ENCODE data around the gene GOPC. TPM values are rescaled to one million over a fixed set of nuclear protein-coding genes. Genes with fewer than 3 reads are reported as not detected.
A peak's percentile ranks its signal among the peaks of the same experiment; 100 is the strongest.

The GOPC gene
- total and polyA plus RNA-seq, 7 donors: 8.7 to 18.2 (median 14.9) TPM

DNA sequence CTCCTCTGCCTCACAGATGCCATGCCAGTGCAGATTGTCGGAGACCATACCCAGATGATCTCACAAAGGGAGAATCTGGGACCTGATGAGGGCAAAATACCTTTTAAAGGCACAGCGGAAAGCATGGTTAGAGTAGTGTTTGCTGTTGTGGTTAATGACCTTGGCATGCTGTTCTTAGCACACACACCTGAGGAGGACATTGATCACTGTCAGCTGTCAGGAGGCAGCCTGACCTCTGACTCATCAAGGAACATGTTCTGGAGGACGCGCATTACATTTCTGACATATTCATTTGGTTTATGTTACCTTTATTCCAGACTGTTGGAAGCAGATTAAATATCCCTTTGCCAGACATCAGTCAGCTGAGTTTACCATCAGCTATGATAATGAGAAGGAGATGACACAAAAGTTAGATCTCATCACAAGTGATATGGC, 57.1 kb downstream of the GOPC start:
- intact Hi-C loops (cut with DNase I): loop anchor here in 1 of 2 donors (5.0 kb wide), 1 partner anchor 63 kb away; the partner anchor contains the start of gene DCBLD1
- TF ChIP-seq, protein P1, sequence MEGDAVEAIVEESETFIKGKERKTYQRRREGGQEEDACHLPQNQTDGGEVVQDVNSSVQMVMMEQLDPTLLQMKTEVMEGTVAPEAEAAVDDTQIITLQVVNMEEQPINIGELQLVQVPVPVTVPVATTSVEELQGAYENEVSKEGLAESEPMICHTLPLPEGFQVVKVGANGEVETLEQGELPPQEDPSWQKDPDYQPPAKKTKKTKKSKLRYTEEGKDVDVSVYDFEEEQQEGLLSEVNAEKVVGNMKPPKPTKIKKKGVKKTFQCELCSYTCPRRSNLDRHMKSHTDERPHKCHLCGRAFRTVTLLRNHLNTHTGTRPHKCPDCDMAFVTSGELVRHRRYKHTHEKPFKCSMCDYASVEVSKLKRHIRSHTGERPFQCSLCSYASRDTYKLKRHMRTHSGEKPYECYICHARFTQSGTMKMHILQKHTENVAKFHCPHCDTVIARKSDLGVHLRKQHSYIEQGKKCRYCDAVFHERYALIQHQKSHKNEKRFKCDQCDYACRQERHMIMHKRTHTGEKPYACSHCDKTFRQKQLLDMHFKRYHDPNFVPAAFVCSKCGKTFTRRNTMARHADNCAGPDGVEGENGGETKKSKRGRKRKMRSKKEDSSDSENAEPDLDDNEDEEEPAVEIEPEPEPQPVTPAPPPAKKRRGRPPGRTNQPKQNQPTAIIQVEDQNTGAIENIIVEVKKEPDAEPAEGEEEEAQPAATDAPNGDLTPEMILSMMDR (IDR thresholded peaks at IDR 0.05): no peak
- H3K27me3 ChIP-seq (ENCODE audit: insufficient read depth in 3 of 3, low read length in 2 of 3): no peaks in the 10 kb centered on the region
- peaks cover 4 to 32% of the 10 kb centered on the region in 2 donors for H3K36me3 ChIP-seq (ENCODE audit: insufficient read depth in 1 of 2, low read depth in 1 of 2)
- H3K4me3 ChIP-seq: no peak overlapping the region
- H3K27ac ChIP-seq: peak overlapping the region; percentile 18
- WGBS, 3 donors: 41 to 61% (median 44%) methylated on average over 4 of the region's 4 CpGs
- peaks cover 2% of the 10 kb centered on the region for H3K4me1 ChIP-seq
- ATAC-seq (peak; percentile 31 to 71 (median 56)), DNase-seq (no peak)
- H3K9me3 ChIP-seq: no peaks in the 10 kb centered on the region

DNA sequence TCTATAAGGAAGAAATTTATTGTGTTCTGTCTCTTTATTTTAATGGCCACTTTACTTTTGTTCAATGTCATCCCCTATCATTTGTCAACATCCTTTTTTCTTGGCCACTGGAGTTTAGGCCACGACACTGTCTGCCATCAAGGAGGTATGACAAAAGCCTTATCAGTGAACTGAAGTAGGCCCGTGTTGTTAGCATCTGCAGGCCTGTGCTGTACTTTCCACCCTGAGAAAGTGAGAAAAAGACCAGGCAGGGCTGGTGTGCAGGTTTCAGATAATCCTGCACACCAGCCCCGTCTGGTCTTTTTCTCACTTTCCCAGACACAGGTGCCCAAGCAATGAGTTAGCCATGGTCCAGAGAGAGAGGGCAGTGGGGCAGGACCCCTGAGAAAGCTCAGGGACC, 57.6 kb downstream of the GOPC start:
- Histone ChIP-seq H3K9me3 (no peaks in the 10 kb centered on the region), H3K36me3 (ENCODE audit: insufficient read depth in 1 of 2, low read depth in 1 of 2) (peaks cover 4 to 37% of the 10 kb centered on the region in 2 donors), H3K4me3 (no peak overlapping the region), H3K27me3 (ENCODE audit: insufficient read depth in 3 of 3, low read length in 2 of 3) (no peaks in the 10 kb centered on the region), H3K27ac (peak overlapping the region; percentile 18), H3K4me1 (peaks cover 2% of the 10 kb centered on the region)
- TF ChIP-seq, protein P1 (IDR thresholded peaks at IDR 0.05): no peak
- intact Hi-C loops (cut with DNase I): loop anchor here in 1 of 2 donors (5.0 kb wide), 1 partner anchor 62 kb away; the partner anchor contains the start of gene DCBLD1
- ATAC-seq: no peak
- no peak for DNase-seq
- 59 to 84% (median 78%) methylated on average over 3 of the region's 3 CpGs for WGBS, 3 donors

DNA sequence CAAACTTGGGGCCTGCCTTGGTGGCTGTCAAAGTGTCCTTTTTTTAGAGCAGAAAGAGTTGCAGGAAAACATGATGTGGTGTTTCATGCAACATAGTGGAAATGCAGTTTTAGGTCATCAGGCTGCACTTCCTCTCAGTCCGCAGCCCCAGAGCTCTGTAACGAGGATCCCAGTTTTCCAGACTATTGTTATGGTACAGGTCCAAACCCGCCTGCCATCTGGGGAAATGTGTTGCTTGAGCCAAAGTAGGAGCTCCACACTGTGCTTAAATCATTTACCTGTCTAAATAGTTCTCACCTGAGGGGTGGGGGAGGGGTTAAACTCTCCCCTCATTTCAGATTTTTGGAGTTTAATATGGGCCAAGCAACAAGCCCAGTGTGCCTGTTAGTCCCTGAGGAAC, 59.8 kb downstream of the GOPC start:
- DNase-seq: no peak
- intact Hi-C loops (cut with DNase I): no loop called here
- Histone ChIP-seq H3K27me3 (ENCODE audit: insufficient read depth in 3 of 3, low read length in 2 of 3) (no peaks in the 10 kb centered on the region), H3K4me1 (peaks cover 2% of the 10 kb centered on the region), H3K36me3 (ENCODE audit: insufficient read depth in 1 of 2, low read depth in 1 of 2) (peaks cover 4 to 52% of the 10 kb centered on the region in 2 donors), H3K9me3 (no peaks in the 10 kb centered on the region), H3K4me3 (no peak overlapping the region), H3K27ac (no peak overlapping the region)
- no peak for ATAC-seq
- TF ChIP-seq, protein P1 (IDR thresholded peaks at IDR 0.05): no peak
- 77 to 85% (median 79%) methylated on average over 3 of the region's 3 CpGs for WGBS, 3 donors

DNA sequence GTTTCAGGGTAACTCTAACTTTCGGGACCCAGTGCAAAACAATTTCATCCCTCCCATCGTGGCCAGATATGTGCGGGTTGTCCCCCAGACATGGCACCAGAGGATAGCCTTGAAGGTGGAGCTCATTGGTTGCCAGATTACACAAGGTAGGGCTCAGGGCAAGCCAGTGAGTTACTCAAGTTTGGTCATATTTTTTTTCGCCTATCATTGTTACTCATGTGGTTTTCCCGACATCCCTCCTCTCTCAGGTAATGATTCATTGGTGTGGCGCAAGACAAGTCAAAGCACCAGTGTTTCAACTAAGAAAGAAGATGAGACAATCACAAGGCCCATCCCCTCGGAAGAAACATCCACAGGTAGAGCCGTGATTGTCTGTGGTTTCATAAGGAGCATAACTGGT, 61.6 kb downstream of the GOPC start:
- TF ChIP-seq, protein P1 (IDR thresholded peaks at IDR 0.05): no peak
- intact Hi-C loops (cut with DNase I): no loop called here
- H3K27ac ChIP-seq: no peak overlapping the region
- ATAC-seq (no peak), DNase-seq (no peak)
- H3K4me3 ChIP-seq: no peak overlapping the region
- no peaks in the 10 kb centered on the region for H3K4me1 ChIP-seq
- no peaks in the 10 kb centered on the region for H3K9me3 ChIP-seq
- WGBS, 3 donors: 95 to 98% (median 97%) methylated on average over 8 of the region's 8 CpGs
- peaks cover 4 to 52% of the 10 kb centered on the region in 2 donors for H3K36me3 ChIP-seq (ENCODE audit: insufficient read depth in 1 of 2, low read depth in 1 of 2)
- H3K27me3 ChIP-seq (ENCODE audit: insufficient read depth in 3 of 3, low read length in 2 of 3): no peaks in the 10 kb centered on the region

DNA sequence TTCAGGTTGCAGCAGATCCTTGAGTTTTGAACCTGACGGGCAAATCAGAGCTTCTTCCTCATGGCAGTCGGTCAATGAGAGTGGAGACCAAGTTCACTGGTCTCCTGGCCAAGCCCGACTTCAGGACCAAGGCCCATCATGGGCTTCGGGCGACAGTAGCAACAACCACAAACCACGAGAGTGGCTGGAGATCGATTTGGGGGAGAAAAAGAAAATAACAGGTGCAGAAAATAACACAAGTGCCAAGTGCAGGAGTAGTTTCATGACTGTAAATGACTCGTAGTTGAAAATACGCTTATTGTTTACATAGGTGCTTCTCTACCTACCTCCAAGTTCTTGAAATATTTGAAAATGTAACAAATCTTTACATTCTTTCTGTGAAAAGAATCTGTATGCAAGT, 63.7 kb downstream of the GOPC start:
- no peak for ATAC-seq
- no peak for DNase-seq
- peaks cover 4 to 48% of the 10 kb centered on the region in 2 donors for H3K36me3 ChIP-seq (ENCODE audit: insufficient read depth in 1 of 2, low read depth in 1 of 2)
- H3K4me3 ChIP-seq: no peak overlapping the region
- no peak overlapping the region for H3K27ac ChIP-seq
- no peaks in the 10 kb centered on the region for H3K4me1 ChIP-seq
- 81 to 90% (median 83%) methylated on average over 9 of the region's 9 CpGs for WGBS, 3 donors
- intact Hi-C loops (cut with DNase I): no loop called here
- TF ChIP-seq, protein P1 (IDR thresholded peaks at IDR 0.05): no peak
- no peaks in the 10 kb centered on the region for H3K27me3 ChIP-seq (ENCODE audit: insufficient read depth in 3 of 3, low read length in 2 of 3)
- no peaks in the 10 kb centered on the region for H3K9me3 ChIP-seq

All from psoas muscle (tissue), 8 donors.